Measurements from ENCODE around the gene PRKCA.

PRKCA gene

GRCh38 chr17:66789961-66790437 is 487.6 kb downstream of the PRKCA start:
- intact Hi-C loops (cut with DNase I): no loop called here

GRCh38 chr17:66790501-66791061 is 488.2 kb downstream of the PRKCA start:
- intact Hi-C loops (cut with DNase I): no loop called here
- DNase-seq: no peak

More at GRCh38 chr17:66789961-66790437, 487.6 kb downstream of the PRKCA start:
- peak in 1 of 10 donors; percentile 81 for DNase-seq

GRCh38 chr17:66791347-66791746 is 488.9 kb downstream of the PRKCA start:
- peak in 7 of 10 donors; percentile 36 to 90 (median 52) for DNase-seq
- intact Hi-C loops (cut with DNase I): no loop called here

GRCh38 chr17:66793814-66794213 is 491.4 kb downstream of the PRKCA start:
- intact Hi-C loops (cut with DNase I): no loop called here
- DNase-seq: no peak

GRCh38 chr17:66795486-66795885 is 493.1 kb downstream of the PRKCA start:
- DNase-seq: no peak
- intact Hi-C loops (cut with DNase I): no loop called here

DNA sequence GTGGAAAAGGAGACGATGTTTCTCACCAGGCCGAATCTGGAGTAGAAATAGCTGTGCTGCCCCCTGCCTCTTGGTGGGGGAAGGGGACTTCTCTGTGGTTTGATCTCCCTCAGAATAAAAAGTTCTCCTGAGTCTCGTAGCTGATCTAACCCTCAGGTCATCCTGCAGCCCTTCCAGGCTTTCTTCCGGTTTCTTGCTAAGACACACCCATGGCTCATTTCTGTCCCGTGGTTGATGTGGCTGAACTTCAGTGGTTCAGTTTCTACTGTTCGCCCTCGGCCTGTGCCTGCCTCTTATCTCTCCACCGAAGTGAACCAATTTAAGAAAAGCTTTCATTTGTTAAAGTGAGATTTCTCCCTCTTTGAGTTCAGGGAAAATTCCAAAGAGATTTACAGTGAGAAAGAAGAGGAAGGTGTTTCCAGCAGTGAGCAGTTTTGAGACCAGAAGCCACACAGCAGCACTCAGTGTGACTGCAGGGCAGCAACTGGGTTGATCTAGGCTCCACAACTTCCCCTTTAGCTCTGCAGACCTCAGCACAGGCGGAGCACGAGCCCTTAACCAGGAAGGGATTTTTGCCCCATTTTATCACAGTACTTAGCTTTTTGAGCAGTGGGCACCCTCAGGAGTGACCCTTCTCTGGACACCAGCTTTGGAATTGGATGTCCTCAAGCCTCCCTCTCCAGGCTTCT is 497.6 kb downstream of the PRKCA start:
- intact Hi-C loops (cut with DNase I): no loop called here
- DNase-seq: peak in 1 of 10 donors; percentile 49

DNA sequence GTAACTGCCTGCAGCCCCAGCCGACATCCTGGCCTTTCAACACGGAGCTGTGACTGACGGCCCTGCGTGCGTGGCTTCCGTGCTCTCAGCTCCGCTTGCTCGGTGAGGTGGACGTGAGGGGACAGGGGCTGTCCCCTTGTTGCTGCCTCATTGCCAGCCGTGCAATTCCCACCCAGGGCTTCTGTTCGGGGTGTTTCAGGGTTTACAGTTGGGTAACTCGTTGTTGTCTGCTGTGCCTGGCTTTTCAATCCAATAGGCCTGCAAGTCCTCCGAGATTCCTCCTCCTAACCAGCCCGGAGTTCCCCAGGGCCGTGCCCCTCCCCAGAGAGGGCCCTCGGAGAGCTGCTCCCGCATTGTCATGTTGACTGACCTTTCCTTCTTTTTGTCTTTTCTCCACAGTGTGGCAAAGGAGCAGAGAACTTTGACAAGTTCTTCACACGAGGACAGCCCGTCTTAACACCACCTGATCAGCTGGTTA is 501.1 kb downstream of the PRKCA start:
- peak in 1 of 10 donors; percentile 65 for DNase-seq
- intact Hi-C loops (cut with DNase I): no loop called here

GRCh38 chr17:66805567-66805966 is 503.2 kb downstream of the PRKCA start:
- peak in 1 of 10 donors; percentile 44 for DNase-seq
- intact Hi-C loops (cut with DNase I): no loop called here

DNA sequence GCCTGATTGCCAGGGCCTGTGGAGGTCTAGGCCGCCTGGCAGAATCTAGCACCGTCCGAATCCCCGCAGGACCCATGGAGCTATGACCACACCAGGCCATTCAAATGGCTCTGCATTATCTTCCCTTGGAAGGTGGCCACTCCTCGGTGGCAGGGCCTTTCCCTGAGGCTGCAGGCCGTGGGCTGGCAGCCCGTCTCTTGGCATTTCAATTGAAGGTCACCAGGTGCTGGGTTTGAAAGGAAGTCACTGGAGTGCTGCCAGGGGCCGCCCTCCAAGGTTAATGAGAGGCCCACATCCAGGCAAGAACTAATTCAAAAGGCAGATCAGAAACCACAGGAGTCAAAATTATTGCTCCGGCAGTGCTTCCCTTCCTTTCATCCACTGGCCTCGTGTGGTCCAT is 504.8 kb downstream of the PRKCA start:
- peak in 1 of 10 donors; percentile 78 for DNase-seq
- intact Hi-C loops (cut with DNase I): no loop called here

- intact Hi-C loops (cut with DNase I): no loop called here
- DNase-seq: no peak
These were observed 507.0 kb downstream of the PRKCA start for GRCh38 chr17:66809408-66809807.

GRCh38 chr17:66810951-66811682 is 508.7 kb downstream of the PRKCA start:
- intact Hi-C loops (cut with DNase I): no loop called here
- peak in 1 of 10 donors; percentile 68 for DNase-seq

DNA sequence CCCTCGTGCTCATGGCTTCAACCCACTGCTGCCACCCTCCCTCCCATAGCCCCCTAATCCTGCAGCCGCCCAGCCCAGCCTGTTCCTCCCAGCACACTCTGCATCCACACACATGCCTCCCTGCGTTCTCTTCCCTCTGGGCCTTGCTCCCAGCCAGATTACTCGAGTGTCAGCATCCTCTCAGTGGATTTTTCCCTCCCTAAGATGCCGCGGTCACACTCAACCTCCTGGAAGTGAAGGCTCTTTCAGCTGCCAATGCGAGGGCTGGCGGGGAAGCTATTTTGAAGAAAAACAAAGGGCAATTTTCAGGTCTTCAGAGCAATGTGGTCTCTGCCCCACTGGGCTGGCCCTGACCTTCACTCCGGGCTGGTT is 509.3 kb downstream of the PRKCA start:
- DNase-seq: peak in 3 of 10 donors; percentile 22 to 85 (median 65)
- intact Hi-C loops (cut with DNase I): no loop called here

GRCh38 chr17:66812571-66812970 is 510.2 kb downstream of the PRKCA start:
- intact Hi-C loops (cut with DNase I): no loop called here
- no peak for DNase-seq

DNA sequence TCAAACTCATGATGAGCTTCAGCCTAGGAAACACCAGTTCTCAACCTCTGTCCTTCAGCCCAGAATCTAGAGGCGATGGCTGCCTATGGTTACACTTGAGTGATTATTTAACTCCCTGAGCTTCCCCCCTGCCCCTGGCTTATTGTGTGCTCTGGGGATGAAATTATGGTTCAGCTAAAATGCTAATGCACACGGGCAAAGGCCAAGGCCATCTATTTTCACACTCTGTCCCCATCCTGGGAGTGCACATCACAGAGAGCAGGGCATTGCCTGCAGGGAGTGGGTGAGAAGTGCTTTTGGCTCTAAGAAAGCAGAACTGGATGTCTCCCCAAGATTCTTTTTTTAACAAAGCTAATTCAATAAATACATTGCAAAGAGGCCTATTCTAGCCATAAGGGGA is 510.9 kb downstream of the PRKCA start:
- no peak for DNase-seq
- intact Hi-C loops (cut with DNase I): no loop called here

DNA sequence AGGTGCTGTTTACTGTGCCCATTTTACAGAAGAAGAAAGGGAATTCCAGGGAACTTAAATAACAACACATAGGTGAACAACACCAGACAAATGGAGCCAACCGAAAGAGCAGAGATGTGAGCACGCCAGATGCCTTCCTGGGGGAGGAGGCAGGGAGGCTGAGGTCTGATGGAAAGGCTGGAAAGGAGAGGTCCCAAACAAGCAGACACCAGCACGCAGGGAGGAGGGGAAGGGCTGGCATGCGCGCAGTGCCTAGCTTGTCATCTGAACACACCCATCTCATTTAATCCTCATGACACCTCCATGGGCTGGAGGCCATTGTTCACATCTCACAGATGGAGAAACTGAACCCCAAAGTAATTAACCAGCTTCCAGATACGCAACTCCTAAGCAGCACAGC is 511.6 kb downstream of the PRKCA start:
- DNase-seq: peak in 1 of 10 donors; percentile 74
- intact Hi-C loops (cut with DNase I): no loop called here

GRCh38 chr17:66814570-66814969 is 512.2 kb downstream of the PRKCA start:
- DNase-seq: peak in 4 of 10 donors; percentile 39 to 84 (median 81)
- intact Hi-C loops (cut with DNase I): no loop called here

DNA sequence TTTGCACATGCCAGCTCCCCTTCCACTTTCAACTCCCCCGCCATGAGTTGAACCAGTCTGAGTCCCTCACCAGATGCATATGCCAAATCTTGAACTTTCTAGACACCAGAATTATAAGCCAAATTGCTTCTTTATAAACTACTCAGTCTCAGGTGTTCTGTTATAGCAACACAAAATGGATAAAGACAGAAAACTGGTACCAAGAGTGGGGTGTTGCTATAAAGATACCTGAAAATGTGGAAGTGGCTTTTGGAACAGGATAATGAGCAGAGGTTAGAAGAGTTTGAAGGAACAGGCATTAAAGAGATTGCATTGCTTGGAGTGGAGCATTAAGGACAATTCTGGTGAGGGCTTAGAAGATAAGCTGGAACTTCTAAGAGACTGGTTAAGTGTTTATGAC is 515.3 kb downstream of the PRKCA start:
- intact Hi-C loops (cut with DNase I): no loop called here
- DNase-seq: no peak

- intact Hi-C loops (cut with DNase I): no loop called here
- no peak for DNase-seq
These were observed 517.1 kb downstream of the PRKCA start for GRCh38 chr17:66819466-66819865.

- DNase-seq: no peak
- intact Hi-C loops (cut with DNase I): no loop called here
These were observed 519.6 kb downstream of the PRKCA start for GRCh38 chr17:66822009-66822408.

DNA sequence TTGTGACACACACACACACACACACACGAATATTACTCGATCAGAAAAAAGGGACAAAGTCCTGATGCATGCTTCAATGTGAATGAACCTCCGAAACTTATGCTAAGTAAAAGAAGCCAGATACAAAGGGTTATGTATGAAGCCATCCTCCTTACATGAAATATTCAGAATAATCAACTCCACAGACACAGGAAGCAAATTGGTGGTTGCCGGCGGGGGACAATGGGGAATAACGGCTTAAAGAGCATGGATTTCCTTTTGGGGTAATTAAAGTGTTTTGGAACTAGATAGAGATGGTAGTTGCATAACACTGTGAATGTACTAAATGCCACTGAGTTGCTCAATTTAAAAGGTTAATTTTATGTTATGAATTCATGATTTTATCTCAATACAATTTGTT is 524.4 kb downstream of the PRKCA start:
- DNase-seq: no peak
- intact Hi-C loops (cut with DNase I): no loop called here

DNA sequence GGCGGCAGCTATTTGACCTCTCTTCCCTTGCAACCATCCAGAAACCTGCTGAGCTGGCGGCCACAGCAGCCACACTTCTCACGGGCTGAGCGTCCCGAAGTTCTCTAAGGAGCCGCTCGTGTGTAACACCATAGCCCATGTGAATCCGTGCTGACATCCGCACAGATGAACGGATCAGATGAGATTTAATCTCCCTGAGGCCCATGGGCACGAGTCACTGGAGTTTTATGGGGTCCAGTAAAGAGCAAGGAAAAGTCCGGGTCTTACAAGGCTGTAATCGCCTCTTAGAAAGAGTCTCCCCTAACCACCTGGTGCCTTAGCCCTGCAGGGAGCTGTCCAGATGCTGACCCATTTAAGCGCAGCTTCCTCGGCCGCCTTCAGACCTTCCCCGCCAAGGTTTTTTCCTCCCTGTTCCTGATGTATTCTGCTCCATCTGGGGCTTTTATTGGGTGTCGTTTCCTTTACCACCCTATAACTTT is 527.0 kb downstream of the PRKCA start:
- no peak for DNase-seq

More for the DNA sequence above, 527.0 kb downstream of the PRKCA start:
- intact Hi-C loops (cut with DNase I): no loop called here
